H1 (cell line): ENCODE results near the gene MAP1A. TPM values are rescaled to one million over a fixed set of nuclear protein-coding genes. Genes with fewer than 3 reads are reported as not detected.

ENCODE experiments used
- CTCF ChIA-PET: fragments of 300-600 bp; sonication (Branson Sonifier 250); formaldehyde crosslinking; loops from one replicate; lab custom pipeline; 2021; ENCODE audit not compliant: partially characterized antibody; lab: Charles Lee
- POLR2A ChIA-PET: fragments of 300-600 bp; sonication (Branson Sonifier 250); formaldehyde crosslinking; loops from one replicate; lab custom pipeline; 2021; ENCODE audit warnings: inconsistent platforms; ENCODE audit not compliant: partially characterized antibody; lab: Charles Lee
- DNase-seq, 2 experiments: peaks; one replicate each; pipeline versions ENCODE4 v3.0.0 to v3.0.0-alpha.2; 2010 to 2022; ENCODE audit warnings: low spot score in 2 of 2, low read depth in 1 of 2, mixed read lengths in 1 of 2
- FAIRE-seq: peaks from 2 replicates; lab custom pipeline; 2011; peaks lifted over from hg19 to GRCh38; lab: Jason Lieb, UNC
- H2AFZ ChIP-seq: 2 replicates; pipeline ENCODE4 v1.8.1; 2012; ENCODE audit warnings: low read length, inconsistent platforms
- H2AK5ac ChIP-seq: 2 replicates; pipeline ENCODE4 v1.6.1; 2013; ENCODE audit warnings: low read depth, low read length
- H2BK120ac ChIP-seq: replicated peaks from 2 replicates; pipeline ENCODE3; 2013; ENCODE audit warnings: low read depth, low read length, inconsistent platforms
- H2BK12ac ChIP-seq: 2 replicates; pipeline ENCODE4 v1.6.1; 2013; ENCODE audit warnings: low read depth, low read length
- H2BK15ac ChIP-seq: 2 replicates; pipeline ENCODE4 v1.6.1; 2013; ENCODE audit warnings: low read length
- H2BK20ac ChIP-seq: 2 replicates; pipeline ENCODE4 v1.6.1; 2013; ENCODE audit warnings: low read length
- H2BK5ac ChIP-seq: 2 replicates; pipeline ENCODE4 v1.6.1; 2013; ENCODE audit warnings: low read depth, low read length
- H3K14ac ChIP-seq: 2 replicates; pipeline ENCODE4 v1.6.1; 2013; ENCODE audit warnings: inconsistent platforms; ENCODE audit not compliant: insufficient read length
- H3K18ac ChIP-seq: 2 replicates; pipeline ENCODE4 v1.6.1; 2013; ENCODE audit warnings: low read length; ENCODE audit errors: extremely low read depth
- H3K23ac ChIP-seq: 2 replicates; pipeline ENCODE4 v1.6.1; 2013; ENCODE audit warnings: inconsistent platforms; ENCODE audit not compliant: insufficient read length
- H3K23me2 ChIP-seq: 2 replicates; pipeline ENCODE4 v1.6.1; 2013; ENCODE audit warnings: low read depth, low read length
- H3K27ac ChIP-seq: 2 replicates; pipeline ENCODE4 v1.6.1; 2011; ENCODE audit warnings: low read depth, low read length, inconsistent platforms
- H3K27me3 ChIP-seq, 4 experiments: replicated peaks in 1 of 4; 1 replicate in 1 of 4; 2 replicates in 3 of 4; pipeline versions ENCODE4 v1.6.1 to v1.8.1; 2011 to 2013; ENCODE audit warnings: low read length in 3 of 4, mild to moderate bottlenecking in 3 of 4, inconsistent platforms in 2 of 4, mixed read lengths in 2 of 4, moderate library complexity in 1 of 4; ENCODE audit not compliant: control insufficient read depth in 3 of 4, insufficient read depth in 3 of 4; ENCODE audit errors: extremely low read depth in 1 of 4
- H3K36me3 ChIP-seq, 4 experiments: 2 replicates each; pipeline versions ENCODE4 v1.6.1 to v1.8.1; 2011 to 2013; ENCODE audit warnings: mild to moderate bottlenecking in 4 of 4, low read length in 3 of 4, moderate library complexity in 2 of 4, control low read depth in 1 of 4, inconsistent platforms in 1 of 4; ENCODE audit not compliant: insufficient read depth in 4 of 4, control insufficient read depth in 2 of 4
- H3K4ac ChIP-seq: replicated peaks from 2 replicates; pipeline ENCODE3; 2013; ENCODE audit warnings: low read length, low read depth, mixed read lengths, inconsistent platforms; ENCODE audit not compliant: insufficient read length
- H3K4me1 ChIP-seq, 4 experiments: replicated peaks in 1 of 4; 1 replicate in 1 of 4; 2 replicates in 3 of 4; pipeline versions ENCODE4 v1.6.1 to v1.8.1; 2011 to 2013; ENCODE audit warnings: low read length in 3 of 4, inconsistent platforms in 2 of 4, mixed read lengths in 1 of 4; ENCODE audit not compliant: insufficient read depth in 4 of 4, control insufficient read depth in 3 of 4
- H3K4me2 ChIP-seq, 2 experiments: 2 replicates each; pipeline versions ENCODE4 v1.6.1 to v1.8.1; 2011 to 2013; ENCODE audit warnings: low read depth in 2 of 2, low read length in 2 of 2, control low read depth in 1 of 2, inconsistent platforms in 1 of 2, mild to moderate bottlenecking in 1 of 2; ENCODE audit not compliant: insufficient read depth in 1 of 2
- H3K4me3 ChIP-seq, 4 experiments: fragments of 200-600, 300-600 bp in 1 of 4; sonication (generic), shearing (Covaris generic), sonication (Bioruptor Twin) in 1 of 4; 2 replicates each; pipeline versions ENCODE4 v1.5.1 to v1.8.1; 2011 to 2016; ENCODE audit warnings: low read length in 4 of 4, low read depth in 3 of 4, control low read depth in 2 of 4, inconsistent platforms in 2 of 4, mild to moderate bottlenecking in 2 of 4, mixed read lengths in 1 of 4, moderate library complexity in 1 of 4; ENCODE audit not compliant: insufficient read depth in 2 of 4; ENCODE audit errors: extremely low read depth in 1 of 4
- H3K56ac ChIP-seq: replicated peaks from 2 replicates; pipeline ENCODE3; 2013; ENCODE audit warnings: low read depth, mild to moderate bottlenecking, mixed read lengths, low read length, inconsistent platforms; ENCODE audit not compliant: insufficient read length
- H3K79me1 ChIP-seq: 2 replicates; pipeline ENCODE4 v1.6.1; 2013; ENCODE audit warnings: low read depth, low read length, control low read depth
- H3K79me2 ChIP-seq, 2 experiments: 2 replicates each; pipeline versions ENCODE4 v1.6.1 to v1.8.1; 2012 to 2013; ENCODE audit warnings: low read length in 2 of 2, mild to moderate bottlenecking in 2 of 2, inconsistent platforms in 1 of 2; ENCODE audit not compliant: insufficient read depth in 2 of 2, control insufficient read depth in 1 of 2
- H3K9ac ChIP-seq, 4 experiments: replicated peaks in 1 of 4; 1 replicate in 1 of 4; 2 replicates in 3 of 4; pipeline versions ENCODE4 v1.6.1 to v1.8.1; 2011 to 2013; ENCODE audit warnings: low read depth in 3 of 4, low read length in 3 of 4, control low read depth in 2 of 4, mild to moderate bottlenecking in 2 of 4, moderate library complexity in 2 of 4, inconsistent platforms in 1 of 4; ENCODE audit errors: extremely low read depth in 1 of 4
- H3K9me3 ChIP-seq, 2 experiments: 2 replicates each; pipeline versions ENCODE4 v1.6.1 to v1.8.1; 2012 to 2013; ENCODE audit warnings: mild to moderate bottlenecking in 2 of 2, moderate library complexity in 2 of 2, control low read depth in 1 of 2, inconsistent platforms in 1 of 2, low read depth in 1 of 2, low read length in 1 of 2, mixed read lengths in 1 of 2; ENCODE audit not compliant: insufficient read depth in 2 of 2
- H4K20me1 ChIP-seq, 2 experiments: replicated peaks in 1 of 2; 2 replicates each; pipeline versions ENCODE3 to v1.8.1; 2011 to 2013; ENCODE audit warnings: inconsistent platforms in 2 of 2, low read length in 2 of 2, mild to moderate bottlenecking in 1 of 2; ENCODE audit not compliant: insufficient read depth in 2 of 2, control insufficient read depth in 1 of 2
- H4K5ac ChIP-seq: 2 replicates; pipeline ENCODE4 v1.6.1; 2013; ENCODE audit warnings: low read length, low read depth, mixed read lengths, inconsistent platforms; ENCODE audit not compliant: insufficient read length
- H4K8ac ChIP-seq: 2 replicates; pipeline ENCODE4 v1.8.0; 2013; ENCODE audit warnings: mild to moderate bottlenecking, moderate library complexity, low read length, inconsistent platforms; ENCODE audit not compliant: insufficient read depth; ENCODE audit errors: extremely low read depth
- H4K91ac ChIP-seq: replicated peaks from 2 replicates; pipeline ENCODE3; 2013; ENCODE audit warnings: low read length, mixed read lengths, inconsistent platforms; ENCODE audit not compliant: insufficient read length
- ATF3 ChIP-seq: IDR thresholded peaks from 2 replicates; pipeline ENCODE4 v1.6.1; 2011; ENCODE audit warnings: low read depth, mild to moderate bottlenecking, low read length; ENCODE audit not compliant: insufficient read depth
- CBX5 ChIP-seq: fragments of 300-800, 300-1000 bp; sonication (generic); IDR thresholded peaks from 2 replicates; pipeline ENCODE4 v1.7.1; 2016; ENCODE audit warnings: antibody characterized with exemption, low read length, low read depth
- CEBPB ChIP-seq: IDR thresholded peaks from 2 replicates; pipeline ENCODE4 v1.6.1; 2012; ENCODE audit warnings: low read depth, low read length
- EP300 ChIP-seq, 2 experiments: IDR thresholded peaks; 1 replicate in 1 of 2; 2 replicates in 1 of 2; pipeline ENCODE4 v1.6.1; 2011 to 2012; ENCODE audit warnings: low read depth in 2 of 2, low read length in 2 of 2, mild to moderate bottlenecking in 2 of 2, borderline replicate concordance in 1 of 2, inconsistent platforms in 1 of 2, moderate library complexity in 1 of 2
- JUND ChIP-seq: IDR thresholded peaks from 2 replicates; pipeline ENCODE4 v1.6.1; 2011; ENCODE audit warnings: mild to moderate bottlenecking, improper control_type of control experiment, low read length
- KDM1A ChIP-seq: fragments of 200-600, 300-600 bp; sonication (generic); IDR thresholded peaks from 2 replicates; pipeline ENCODE4 v1.7.1; 2016; ENCODE audit warnings: mild to moderate bottlenecking, low read length, borderline replicate concordance
- POLR2AphosphoS5 ChIP-seq: IDR thresholded peaks from 2 replicates; pipeline ENCODE4 v1.6.1; 2011; ENCODE audit warnings: low read depth, low read length
- SP2 ChIP-seq: IDR thresholded peaks from 2 replicates; pipeline ENCODE4 v1.6.1; 2012; ENCODE audit warnings: mild to moderate bottlenecking, low read length, inconsistent platforms
- polyA plus RNA-seq, 7 experiments: library from polyadenylated mRNA; depleted of rRNA in 3 of 7; stranded (reverse) in 5 of 7; unstranded in 2 of 7; fragments of >200 nt in 5 of 7; fragments of 200-250 nt in 2 of 7; gene quantifications; 1 replicate in 5 of 7; 2 replicates in 1 of 7; 4 replicates in 1 of 7; pipeline versions ENCODE4 v1.2.1 to v1.2.3, GENCODE V29; 2011 to 2013; ENCODE audit warnings: missing spikeins in 2 of 7, mixed read lengths in 2 of 7
- total RNA-seq: library from RNA; stranded (reverse); fragmentation: NEBNext Ultra II Directional; extraction: Animal tissue kit (Norgen Biotek cat#: 25700); gene quantifications from 2 replicates; pipeline ENCODE4 v1.2.1, GENCODE V29; 2021

MAP1A gene
- total and polyA plus RNA-seq, 2 of the 8 experiments (the other 6 are each of a cell fraction or from before 2014, with no cell fraction given), result 0.80 to 2.4 TPM

- no peak overlapping the region for H3K27ac ChIP-seq
- ChIA-PET CTCF (interaction anchor here (0.6 to 1.7 kb wide), 3 partner anchors 28 to 171 kb away, joined by 3 read pairs; partner anchors contain the start of genes TUBGCP4 and ZSCAN29), POLR2A (no interaction called here)
- no peak overlapping the region for H3K4me3 ChIP-seq
- no peaks in the 10 kb centered on the region for H4K20me1 ChIP-seq
- no peak overlapping the region for H3K14ac ChIP-seq
- TF ChIP-seq JUND (0 out of 2 replicates have a peak, but pooled peaks have one; percentile 12), KDM1A (no peak), CEBPB (peak; percentile 95), ATF3 (no peak; the same call in 1 of the 2 replicates), POLR2AphosphoS5 (no peak), EP300 (IDR thresholded peaks at IDR 0.05; ENCODE audit: borderline replicate concordance in 1 of 2, low read depth in 2 of 2, low read length in 2 of 2) (no peak), CBX5 (no peak), SP2 (no peak)
- TF ChIP-seq, all 59 proteins: peak for 2
- H4K5ac ChIP-seq, result no peak overlapping the region
- no peak overlapping the region for H2BK5ac ChIP-seq
- H3K23ac ChIP-seq, result no peak overlapping the region
- no peaks in the 10 kb centered on the region; a peak in 1 of 8 replicates for H3K36me3 ChIP-seq
- no peak overlapping the region for H3K18ac ChIP-seq
- H3K56ac ChIP-seq, result no peak overlapping the region
- H3K23me2 ChIP-seq, result no peaks in the 10 kb centered on the region
- H2AFZ ChIP-seq, result no peak overlapping the region
- no peak overlapping the region for H4K91ac ChIP-seq
- no peak overlapping the region for H3K4me2 ChIP-seq
- no peaks in the 10 kb centered on the region for H3K4me1 ChIP-seq
- DNase-seq (no peak), FAIRE-seq (no peak)
- no peak overlapping the region for H2BK120ac ChIP-seq
- no peaks in the 10 kb centered on the region for H3K9me3 ChIP-seq
- no peak overlapping the region for H4K8ac ChIP-seq
- H2BK15ac ChIP-seq, result no peak overlapping the region
- H2BK12ac ChIP-seq, result no peak overlapping the region
- no peaks in the 10 kb centered on the region for H3K79me2 ChIP-seq
- H2BK20ac ChIP-seq, result no peak overlapping the region
- no peak overlapping the region for H3K4ac ChIP-seq
- H2AK5ac ChIP-seq, result no peak overlapping the region
- H3K79me1 ChIP-seq, result no peaks in the 10 kb centered on the region
- no peak overlapping the region for H3K9ac ChIP-seq
- no peaks in the 10 kb centered on the region for H3K27me3 ChIP-seq
These were observed 24.4 kb downstream of the MAP1A start for GRCh38 chr15:43541785-43542184.
